H9 (cell line): ENCODE data around the gene OR2J2. TPM values are rescaled to one million over a fixed set of nuclear protein-coding genes. Genes with fewer than 3 reads are reported as not detected.
"Not testable (repeated sequence)": the region's sequence is repeated elsewhere in the genome, so short reads cannot be mapped to it uniquely, and the experiment has no call there.

Experiments
- DNase-seq: peaks from one replicate; pipeline ENCODE4 v3.0.0-alpha.2; 2017
- H2AFZ ChIP-seq: one replicate; pipeline ENCODE4 v1.6.1; 2013; ENCODE audit warnings: mild to moderate bottlenecking, low read length, control low read depth, moderate library complexity
- H2AK5ac ChIP-seq: 2 replicates; pipeline ENCODE4 v1.6.1; 2013; ENCODE audit warnings: low read length, control low read depth, mixed read lengths; ENCODE audit not compliant: insufficient read length
- H2BK120ac ChIP-seq: one replicate; pipeline ENCODE4 v1.6.1; 2013; ENCODE audit warnings: low read depth, mild to moderate bottlenecking, low read length, control low read depth, inconsistent platforms; ENCODE audit not compliant: poor library complexity, severe bottlenecking
- H2BK12ac ChIP-seq: 2 replicates; pipeline ENCODE4 v1.6.1; 2013; ENCODE audit warnings: low read length, control low read depth, mixed read lengths, low read depth; ENCODE audit not compliant: insufficient read length
- H2BK15ac ChIP-seq: 2 replicates; pipeline ENCODE4 v1.6.1; 2013; ENCODE audit warnings: low read depth, low read length, control low read depth
- H2BK20ac ChIP-seq: one replicate; pipeline ENCODE4 v1.6.1; 2013; ENCODE audit warnings: low read depth, mild to moderate bottlenecking, low read length, control low read depth, inconsistent platforms; ENCODE audit not compliant: poor library complexity, severe bottlenecking
- H2BK5ac ChIP-seq: 2 replicates; pipeline ENCODE4 v1.6.1; 2013; ENCODE audit warnings: low read length, control low read depth, mixed read lengths; ENCODE audit not compliant: insufficient read length
- H3K14ac ChIP-seq: 2 replicates; pipeline ENCODE4 v1.6.1; 2013; ENCODE audit warnings: low read length, control low read depth; ENCODE audit not compliant: insufficient read depth
- H3K18ac ChIP-seq: 2 replicates; pipeline ENCODE4 v1.6.1; 2013; ENCODE audit warnings: low read depth, mild to moderate bottlenecking, mixed read lengths, low read length, control low read depth; ENCODE audit not compliant: insufficient read length
- H3K23ac ChIP-seq: 2 replicates; pipeline ENCODE4 v1.6.1; 2013; ENCODE audit warnings: low read length, control low read depth, mixed read lengths, low read depth; ENCODE audit not compliant: insufficient read length
- H3K23me2 ChIP-seq: 2 replicates; pipeline ENCODE4 v1.6.1; 2013; ENCODE audit warnings: low read depth, mild to moderate bottlenecking, mixed read lengths, low read length, control low read depth; ENCODE audit not compliant: insufficient read length, poor library complexity, severe bottlenecking
- H3K27ac ChIP-seq: 2 replicates; pipeline ENCODE4 v1.5.1; 2013; ENCODE audit warnings: low read length, control low read depth, mixed read lengths, low read depth; ENCODE audit not compliant: insufficient read length
- H3K27me3 ChIP-seq: 2 replicates; pipeline ENCODE4 v1.6.1; 2013; ENCODE audit warnings: low read length, control low read depth, inconsistent platforms; ENCODE audit not compliant: insufficient read depth
- H3K4ac ChIP-seq: 2 replicates; pipeline ENCODE4 v1.6.1; 2013; ENCODE audit warnings: low read depth, mild to moderate bottlenecking, control low read depth, inconsistent platforms, low read length, moderate library complexity
- H3K4me1 ChIP-seq: 2 replicates; pipeline ENCODE4 v1.6.1; 2013; ENCODE audit warnings: low read length, control low read depth, inconsistent platforms; ENCODE audit not compliant: insufficient read depth
- H3K4me2 ChIP-seq: 2 replicates; pipeline ENCODE4 v1.6.1; 2013; ENCODE audit warnings: low read length, control low read depth, mixed read lengths; ENCODE audit not compliant: insufficient read length, insufficient read depth
- H3K56ac ChIP-seq: 2 replicates; pipeline ENCODE4 v1.6.1; 2013; ENCODE audit warnings: low read depth, mild to moderate bottlenecking, mixed read lengths, low read length, control low read depth; ENCODE audit not compliant: insufficient read length
- H3K79me1 ChIP-seq: 2 replicates; pipeline ENCODE4 v1.6.1; 2013; ENCODE audit warnings: low read depth, mild to moderate bottlenecking, moderate library complexity, low read length, control low read depth, inconsistent platforms; ENCODE audit not compliant: insufficient read depth, poor library complexity, severe bottlenecking
- H3K79me2 ChIP-seq: 2 replicates; pipeline ENCODE4 v1.6.1; 2013; ENCODE audit warnings: low read length, control low read depth, inconsistent platforms; ENCODE audit not compliant: insufficient read depth
- H3K9ac ChIP-seq: 2 replicates; pipeline ENCODE4 v1.6.1; 2013; ENCODE audit warnings: low read length, control low read depth, mixed read lengths; ENCODE audit not compliant: insufficient read length; ENCODE audit errors: extremely low read depth
- H3K9me3 ChIP-seq: one replicate; pipeline ENCODE4 v1.6.1; 2013; ENCODE audit warnings: low read depth, low read length, inconsistent platforms; ENCODE audit not compliant: control insufficient read depth
- H3T11ph ChIP-seq: one replicate; pipeline ENCODE4 v1.6.1; 2013; ENCODE audit warnings: mild to moderate bottlenecking, low read length, control low read depth, inconsistent platforms
- H4K20me1 ChIP-seq: one replicate; pipeline ENCODE4 v1.6.1; 2013; ENCODE audit not compliant: control insufficient read depth, insufficient read length, insufficient read depth
- H4K5ac ChIP-seq: 2 replicates; pipeline ENCODE4 v1.6.1; 2013; ENCODE audit warnings: low read depth, mild to moderate bottlenecking, mixed read lengths, low read length, control low read depth; ENCODE audit not compliant: insufficient read length
- H4K8ac ChIP-seq: replicated peaks from 2 replicates; pipeline ENCODE4 v1.6.1; 2013; ENCODE audit warnings: low read length, control low read depth, mixed read lengths, low read depth; ENCODE audit not compliant: insufficient read length
- H4K91ac ChIP-seq: 2 replicates; pipeline ENCODE4 v1.6.1; 2013; ENCODE audit warnings: low read depth, mild to moderate bottlenecking, moderate library complexity, mixed read lengths, low read length, control low read depth; ENCODE audit not compliant: insufficient read length
- H3K27ac Mint-ChIP-seq, 3 experiments: 2 replicates in 2 of 3; 3 replicates in 1 of 3; pipeline ENCODE4 v1.8.0; 2020 to 2021; ENCODE audit warnings: mixed read lengths in 3 of 3, mild to moderate bottlenecking in 1 of 3, moderate library complexity in 1 of 3
- H3K27me3 Mint-ChIP-seq: 2 replicates; pipeline ENCODE4 v1.8.0; 2021; ENCODE audit warnings: low read depth, mild to moderate bottlenecking, moderate library complexity, mixed read lengths
- H3K36me3 Mint-ChIP-seq, 3 experiments: 2 replicates in 2 of 3; 3 replicates in 1 of 3; pipeline ENCODE4 v1.8.0; 2020 to 2021; ENCODE audit warnings: low read depth in 3 of 3, mixed read lengths in 3 of 3; ENCODE audit not compliant: insufficient read depth in 1 of 3
- H3K4me1 Mint-ChIP-seq, 2 experiments: 2 replicates each; pipeline ENCODE4 v1.8.0; 2020; ENCODE audit warnings: mixed read lengths in 2 of 2
- H3K4me3 Mint-ChIP-seq, 2 experiments: 2 replicates in 1 of 2; 3 replicates in 1 of 2; pipeline ENCODE4 v1.8.0; 2020 to 2021; ENCODE audit warnings: mild to moderate bottlenecking in 2 of 2, mixed read lengths in 2 of 2, moderate library complexity in 1 of 2
- H3K9me3 Mint-ChIP-seq, 2 experiments: 2 replicates in 1 of 2; 3 replicates in 1 of 2; pipeline ENCODE4 v1.8.0; 2020; ENCODE audit warnings: mild to moderate bottlenecking in 2 of 2, mixed read lengths in 2 of 2, moderate library complexity in 1 of 2
- WGBS: extraction: QIAGEN DNeasy Blood & Tissue Kit; methylation state at CpG from one replicate; pipeline ENCODE4 v1.1.7; 2013; ENCODE audit warnings: missing lambda C conversion rate, low lambda C conversion rate, mixed read lengths; ENCODE audit not compliant: insufficient read length; ENCODE audit errors: extremely low coverage; 5-methylcytosine and 5-hydroxymethylcytosine counted together
- long read RNA-seq: library from polyadenylated mRNA; unstranded; transcript quantifications from one replicate; pipeline ENCODE4 v2.0.0, GENCODE V29; 2020
- total RNA-seq: library from RNA; stranded (reverse); gene quantifications from 2 replicates; pipeline ENCODE4 v1.2.1, GENCODE V29; 2021

OR2J2 gene
- not detected in 2 replicates for total RNA-seq
- long read RNA-seq, result 0 reads

DNA sequence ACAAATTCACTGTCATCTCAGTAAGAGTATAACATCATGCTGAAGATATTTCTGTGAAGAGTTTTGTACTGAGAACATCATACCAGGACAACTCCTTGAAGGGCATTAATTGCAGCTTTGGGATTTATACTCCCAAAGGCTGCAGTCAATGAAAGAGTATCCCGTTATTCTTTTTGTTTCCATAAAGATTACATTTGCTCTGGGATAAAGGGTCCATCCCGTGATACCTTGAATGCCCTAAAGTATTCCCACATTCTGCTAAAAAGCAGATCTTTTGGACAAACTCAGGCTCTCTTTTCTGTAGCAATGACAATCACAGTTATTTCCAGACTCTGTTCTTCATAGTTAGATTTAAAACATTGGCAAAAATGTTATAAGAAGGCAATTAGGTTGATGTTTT is at the start of gene OR2J2:
TSS of gene OR2J2 (plus strand) at position 301 of the 400 bp plus-strand sequence. CDS start 2,729 bp downstream, outside the sequence.
- H4K20me1 ChIP-seq, H3K9ac ChIP-seq, H3K18ac ChIP-seq, H3K4ac ChIP-seq, H3K4me3 Mint-ChIP-seq, H4K5ac ChIP-seq, H3K4me1 Mint-ChIP-seq, H4K8ac ChIP-seq, H3K14ac ChIP-seq, H3K27ac Mint-ChIP-seq, H3K27ac ChIP-seq, H3K79me2 ChIP-seq, H3K9me3 ChIP-seq, H3K9me3 Mint-ChIP-seq, H3K56ac ChIP-seq, DNase-seq, H2AFZ ChIP-seq, H2BK5ac ChIP-seq, H2BK120ac ChIP-seq, H2BK15ac ChIP-seq, H4K91ac ChIP-seq, H3K79me1 ChIP-seq, H3K23ac ChIP-seq, H2AK5ac ChIP-seq, H3K4me2 ChIP-seq, H2BK20ac ChIP-seq, H2BK12ac ChIP-seq, H3K27me3 Mint-ChIP-seq, H3K23me2 ChIP-seq, H3K27me3 ChIP-seq, H3K4me1 ChIP-seq, H3T11ph ChIP-seq, H3K36me3 Mint-ChIP-seq: not testable (repeated sequence)
- no CpG with 5 or more reads among the region's 2 CpGs for WGBS
